KMS-11 (cell line): Measurements from ENCODE around the gene CYP17A1.

Experiments
- H2AFZ ChIP-seq: fragments of 200-600 bp; sonication (generic); 2 replicates; pipeline ENCODE4 v1.6.1; 2016; ENCODE audit warnings: antibody characterized with exemption, mixed run types, low read depth
- H3K27ac ChIP-seq: fragments of 200-600 bp; sonication (generic); 2 replicates; pipeline ENCODE4 v1.6.1; 2016; ENCODE audit warnings: mild to moderate bottlenecking, mixed run types
- H3K27me3 ChIP-seq: fragments of 200-600 bp; sonication (generic); 2 replicates; pipeline ENCODE4 v1.6.1; 2017; ENCODE audit warnings: mild to moderate bottlenecking, low read depth, mixed run types, moderate library complexity; ENCODE audit not compliant: insufficient read depth
- H3K36me3 ChIP-seq: fragments of 200-600 bp; sonication (generic); 2 replicates; pipeline ENCODE4 v1.6.1; 2017; ENCODE audit warnings: mild to moderate bottlenecking, mixed run types; ENCODE audit not compliant: insufficient read depth
- H3K4me1 ChIP-seq: fragments of 200-600 bp; sonication (generic); 2 replicates; pipeline ENCODE4 v1.6.1; 2016; ENCODE audit warnings: mild to moderate bottlenecking, low read depth, mixed run types; ENCODE audit not compliant: poor library complexity, severe bottlenecking
- H3K4me2 ChIP-seq: fragments of 200-600 bp; sonication (generic); 2 replicates; pipeline ENCODE4 v1.7.0; 2016; ENCODE audit warnings: mild to moderate bottlenecking, mixed run types
- H3K4me3 ChIP-seq: fragments of 200-600 bp; sonication (generic); IDR thresholded peaks from 2 replicates; pipeline ENCODE4 v1.6.1; 2017; ENCODE audit warnings: low read depth, low read length, mixed read lengths; ENCODE audit not compliant: insufficient read depth
- H3K79me2 ChIP-seq: fragments of 200-600 bp; sonication (generic); 2 replicates; pipeline ENCODE4 v1.6.1; 2016; ENCODE audit warnings: low read depth, mixed run types; ENCODE audit not compliant: insufficient read depth
- H3K9ac ChIP-seq: fragments of 200-600 bp; sonication (generic); 2 replicates; pipeline ENCODE4 v1.6.1; 2016; ENCODE audit warnings: mild to moderate bottlenecking, mixed run types
- H4K20me1 ChIP-seq: fragments of 200-600 bp; sonication (generic); 2 replicates; pipeline ENCODE4 v1.6.1; 2016; ENCODE audit warnings: mild to moderate bottlenecking, mixed run types; ENCODE audit not compliant: insufficient read depth
- CTCF ChIP-seq: fragments of 200-600 bp; sonication (generic); conservative IDR thresholded peaks from 2 replicates; pipeline ENCODE4 v1.6.1; 2017; ENCODE audit warnings: low read depth, mild to moderate bottlenecking, antibody characterized with exemption, low read length, moderate library complexity, mixed read lengths

Gene CYP17A1

GRCh38 chr10:102812231-102812876 lies 24.9 kb downstream of the CYP17A1 start:
- H3K27ac ChIP-seq: no peak overlapping the region
- H2AFZ ChIP-seq: no peak overlapping the region
- no peaks in the 10 kb centered on the region for H4K20me1 ChIP-seq
- H3K9ac ChIP-seq: no peak overlapping the region
- H3K4me2 ChIP-seq: no peak overlapping the region
- no peak overlapping the region for H3K4me3 ChIP-seq
- TF ChIP-seq CTCF: no peak
- no peaks in the 10 kb centered on the region for H3K36me3 ChIP-seq
- H3K79me2 ChIP-seq: no peaks in the 10 kb centered on the region
- H3K27me3 ChIP-seq: no peaks in the 10 kb centered on the region
- no peaks in the 10 kb centered on the region for H3K4me1 ChIP-seq

- no peak for TF ChIP-seq CTCF
- H2AFZ ChIP-seq: no peak overlapping the region
- H3K4me1 ChIP-seq: no peaks in the 10 kb centered on the region
- no peak overlapping the region for H3K27ac ChIP-seq
- H3K27me3 ChIP-seq: no peaks in the 10 kb centered on the region
- H3K36me3 ChIP-seq: no peaks in the 10 kb centered on the region
- no peak overlapping the region for H3K9ac ChIP-seq
- H3K4me3 ChIP-seq: no peak overlapping the region
- H3K4me2 ChIP-seq: no peak overlapping the region
- H3K79me2 ChIP-seq: no peaks in the 10 kb centered on the region
- no peaks in the 10 kb centered on the region for H4K20me1 ChIP-seq
Measured at GRCh38 chr10:102811346-102811745, 25.9 kb downstream of the CYP17A1 start.

- Histone ChIP-seq H3K4me3 (no peak overlapping the region), H3K4me2 (no peak overlapping the region), H3K4me1 (peaks cover 7% of the 10 kb centered on the region), H3K27me3 (no peaks in the 10 kb centered on the region), H4K20me1 (no peaks in the 10 kb centered on the region), H3K36me3 (no peaks in the 10 kb centered on the region), H3K27ac (no peak overlapping the region), H3K79me2 (no peaks in the 10 kb centered on the region), H3K9ac (no peak overlapping the region), H2AFZ (no peak overlapping the region)
- no peak for TF ChIP-seq CTCF
Measured at GRCh38 chr10:102808380-102808779, 28.8 kb downstream of the CYP17A1 start.

GRCh38 chr10:102804382-102805055 lies 32.7 kb downstream of the CYP17A1 start:
- H3K27me3 ChIP-seq: no peaks in the 10 kb centered on the region
- no peaks in the 10 kb centered on the region for H3K79me2 ChIP-seq
- H4K20me1 ChIP-seq: no peaks in the 10 kb centered on the region
- H3K4me3 ChIP-seq: no peak overlapping the region
- H3K36me3 ChIP-seq: no peaks in the 10 kb centered on the region
- no peak overlapping the region for H2AFZ ChIP-seq
- TF ChIP-seq CTCF: no peak
- H3K27ac ChIP-seq: no peak overlapping the region
- H3K9ac ChIP-seq: no peak overlapping the region
- H3K4me2 ChIP-seq: no peak overlapping the region
- peaks cover 40% of the 10 kb centered on the region for H3K4me1 ChIP-seq
